Measurements from ENCODE around the gene FAM234A.

DNA sequence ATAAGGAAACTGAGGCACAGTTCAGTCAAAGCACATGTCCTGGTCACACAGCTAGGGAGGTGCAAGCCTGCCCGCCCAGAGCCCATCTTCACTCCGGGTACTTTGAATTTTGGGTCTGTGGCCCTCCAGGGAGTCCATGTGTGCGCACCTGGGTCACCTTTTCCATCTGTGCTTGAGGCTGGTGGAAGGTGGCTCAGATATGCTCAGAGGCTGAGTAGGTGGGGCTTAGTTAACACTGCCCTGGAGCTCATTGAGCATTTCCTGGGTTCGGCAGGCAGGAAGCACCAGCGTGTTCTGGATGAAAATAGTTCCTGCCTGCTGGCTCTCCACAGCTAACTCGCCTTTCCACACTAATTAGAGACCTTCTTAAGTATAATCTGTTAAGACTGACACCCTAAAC is 19.2 kb downstream of the FAM234A start:
- TF ChIP-seq, protein P1, sequence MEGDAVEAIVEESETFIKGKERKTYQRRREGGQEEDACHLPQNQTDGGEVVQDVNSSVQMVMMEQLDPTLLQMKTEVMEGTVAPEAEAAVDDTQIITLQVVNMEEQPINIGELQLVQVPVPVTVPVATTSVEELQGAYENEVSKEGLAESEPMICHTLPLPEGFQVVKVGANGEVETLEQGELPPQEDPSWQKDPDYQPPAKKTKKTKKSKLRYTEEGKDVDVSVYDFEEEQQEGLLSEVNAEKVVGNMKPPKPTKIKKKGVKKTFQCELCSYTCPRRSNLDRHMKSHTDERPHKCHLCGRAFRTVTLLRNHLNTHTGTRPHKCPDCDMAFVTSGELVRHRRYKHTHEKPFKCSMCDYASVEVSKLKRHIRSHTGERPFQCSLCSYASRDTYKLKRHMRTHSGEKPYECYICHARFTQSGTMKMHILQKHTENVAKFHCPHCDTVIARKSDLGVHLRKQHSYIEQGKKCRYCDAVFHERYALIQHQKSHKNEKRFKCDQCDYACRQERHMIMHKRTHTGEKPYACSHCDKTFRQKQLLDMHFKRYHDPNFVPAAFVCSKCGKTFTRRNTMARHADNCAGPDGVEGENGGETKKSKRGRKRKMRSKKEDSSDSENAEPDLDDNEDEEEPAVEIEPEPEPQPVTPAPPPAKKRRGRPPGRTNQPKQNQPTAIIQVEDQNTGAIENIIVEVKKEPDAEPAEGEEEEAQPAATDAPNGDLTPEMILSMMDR (IDR thresholded peaks at IDR 0.05; ENCODE audit: insufficient read depth, low read length, poor library complexity, severe bottlenecking), result no peak
- TF ChIP-seq EZH2phosphoT487 (conservative IDR thresholded peaks at IDR 0.05; ENCODE audit: low read length), result no peak
